GM12874 (cell line): Measurements from ENCODE around the gene IMPACT.

Experiments
- CTCF ChIP-seq: IDR thresholded peaks from 2 replicates; pipeline ENCODE4 v1.5.1; 2011; ENCODE audit warnings: low read depth, mild to moderate bottlenecking, control low read depth, low read length, moderate library complexity; ENCODE audit not compliant: insufficient read depth

The IMPACT gene

GRCh38 chr18:24502667-24503523 is 76.4 kb downstream of the IMPACT start:
- no peak for TF ChIP-seq CTCF
